Chondrocyte (in vitro differentiated cells): ENCODE results near the gene TADA2A. TPM values are rescaled to one million over a fixed set of nuclear protein-coding genes. Genes with fewer than 3 reads are reported as not detected.

Source experiments
- DNase-seq: peaks from one replicate; pipeline ENCODE4 v3.0.0; 2021; ENCODE audit warnings: mixed read lengths, low spot score
- H3K27ac Mint-ChIP-seq: one replicate; pipeline ENCODE4 v1.8.0; 2021; ENCODE audit warnings: mild to moderate bottlenecking, moderate library complexity, mixed read lengths; ENCODE audit not compliant: unreplicated experiment
- H3K27me3 Mint-ChIP-seq: 2 replicates; pipeline ENCODE4 v1.8.0; 2021; ENCODE audit warnings: low read depth, mixed read lengths
- H3K36me3 Mint-ChIP-seq: 2 replicates; pipeline ENCODE4 v1.8.0; 2021; ENCODE audit warnings: low read depth, mixed read lengths
- H3K4me1 Mint-ChIP-seq: 2 replicates; pipeline ENCODE4 v1.8.0; 2021; ENCODE audit warnings: low read depth, mild to moderate bottlenecking, mixed read lengths
- H3K4me3 Mint-ChIP-seq: one replicate; pipeline ENCODE4 v1.8.0; 2021; ENCODE audit warnings: mild to moderate bottlenecking, moderate library complexity, mixed read lengths; ENCODE audit not compliant: unreplicated experiment
- H3K9me3 Mint-ChIP-seq: 2 replicates; pipeline ENCODE4 v1.8.0; 2021; ENCODE audit warnings: low read depth, mixed read lengths
- total RNA-seq: library from RNA; stranded (reverse); gene quantifications from 3 replicates; pipeline ENCODE4 v1.2.1, GENCODE V29; 2021
- TF ChIP-seq, protein P1 (sequence below): fragments of 200-600 bp; sonication (generic); IDR thresholded peaks from 2 replicates; pipeline ENCODE4 v1.5.0; 2021; ENCODE audit warnings: antibody characterized with exemption, mild to moderate bottlenecking, moderate library complexity

The TADA2A gene
- total RNA-seq, 1 donor from 2014 or later = 15.1 TPM

DNA sequence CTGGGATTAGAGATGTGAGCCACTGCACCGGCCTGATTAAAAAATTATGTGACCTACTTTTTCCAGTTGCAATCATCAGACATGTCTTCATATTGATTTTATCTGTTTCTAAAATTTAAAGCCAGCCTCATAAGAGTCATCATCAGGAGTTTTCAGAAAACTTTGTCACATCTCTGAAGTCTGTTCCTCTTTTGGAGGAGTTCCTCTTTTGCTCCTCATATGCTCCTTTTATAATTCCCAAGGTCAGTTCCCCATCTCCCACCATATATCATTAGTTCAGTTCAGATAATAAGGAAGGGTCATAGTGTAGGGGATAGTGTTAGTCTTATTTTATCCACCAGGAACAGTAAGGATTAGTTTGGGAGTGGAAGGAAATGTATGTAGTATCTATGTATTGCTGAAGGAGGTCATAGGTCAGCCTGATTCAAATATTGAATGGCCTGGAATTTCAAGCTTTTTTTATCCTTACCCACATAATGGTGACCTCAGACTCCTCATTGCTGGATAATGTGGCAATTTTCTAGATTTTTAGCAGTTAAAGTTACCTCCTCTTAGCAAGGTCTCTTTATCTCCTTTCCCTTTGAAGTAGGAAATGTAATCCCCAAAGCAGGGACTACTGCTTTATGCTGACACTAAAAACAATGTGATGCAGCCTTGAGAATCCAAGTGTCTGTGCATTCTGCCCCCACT is 69.2 kb downstream of the TADA2A start:
- no peaks in the 10 kb centered on the region for H3K9me3 Mint-ChIP-seq
- H3K27ac Mint-ChIP-seq = peak overlapping the region; percentile 80
- TF ChIP-seq, protein P1, sequence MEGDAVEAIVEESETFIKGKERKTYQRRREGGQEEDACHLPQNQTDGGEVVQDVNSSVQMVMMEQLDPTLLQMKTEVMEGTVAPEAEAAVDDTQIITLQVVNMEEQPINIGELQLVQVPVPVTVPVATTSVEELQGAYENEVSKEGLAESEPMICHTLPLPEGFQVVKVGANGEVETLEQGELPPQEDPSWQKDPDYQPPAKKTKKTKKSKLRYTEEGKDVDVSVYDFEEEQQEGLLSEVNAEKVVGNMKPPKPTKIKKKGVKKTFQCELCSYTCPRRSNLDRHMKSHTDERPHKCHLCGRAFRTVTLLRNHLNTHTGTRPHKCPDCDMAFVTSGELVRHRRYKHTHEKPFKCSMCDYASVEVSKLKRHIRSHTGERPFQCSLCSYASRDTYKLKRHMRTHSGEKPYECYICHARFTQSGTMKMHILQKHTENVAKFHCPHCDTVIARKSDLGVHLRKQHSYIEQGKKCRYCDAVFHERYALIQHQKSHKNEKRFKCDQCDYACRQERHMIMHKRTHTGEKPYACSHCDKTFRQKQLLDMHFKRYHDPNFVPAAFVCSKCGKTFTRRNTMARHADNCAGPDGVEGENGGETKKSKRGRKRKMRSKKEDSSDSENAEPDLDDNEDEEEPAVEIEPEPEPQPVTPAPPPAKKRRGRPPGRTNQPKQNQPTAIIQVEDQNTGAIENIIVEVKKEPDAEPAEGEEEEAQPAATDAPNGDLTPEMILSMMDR = no peak
- peaks cover 19% of the 10 kb centered on the region for H3K4me1 Mint-ChIP-seq
- H3K27me3 Mint-ChIP-seq = no peaks in the 10 kb centered on the region
- H3K36me3 Mint-ChIP-seq = peaks cover 46% of the 10 kb centered on the region
- H3K4me3 Mint-ChIP-seq = no peak overlapping the region
- no peak for DNase-seq

- H3K9me3 Mint-ChIP-seq = no peaks in the 10 kb centered on the region
- peaks cover 42% of the 10 kb centered on the region for H3K36me3 Mint-ChIP-seq
- peaks cover 19% of the 10 kb centered on the region for H3K4me1 Mint-ChIP-seq
- peak overlapping the region; percentile 80 for H3K27ac Mint-ChIP-seq
- no peak for DNase-seq
- TF ChIP-seq, protein P1 = no peak
- no peak overlapping the region for H3K4me3 Mint-ChIP-seq
- H3K27me3 Mint-ChIP-seq = no peaks in the 10 kb centered on the region
Measured at GRCh38 chr17:37476431-37477120, 69.9 kb downstream of the TADA2A start.

GRCh38 chr17:37478187-37478586 is 71.5 kb downstream of the TADA2A start:
- Mint-ChIP-seq H3K36me3 (peaks cover 37% of the 10 kb centered on the region), H3K4me3 (no peak overlapping the region), H3K9me3 (no peaks in the 10 kb centered on the region), H3K27me3 (no peaks in the 10 kb centered on the region), H3K27ac (peak overlapping the region; percentile 45), H3K4me1 (peaks cover 25% of the 10 kb centered on the region)
- no peak for DNase-seq
- TF ChIP-seq, protein P1 = no peak

- peaks cover 30% of the 10 kb centered on the region for H3K36me3 Mint-ChIP-seq
- H3K4me3 Mint-ChIP-seq = no peak overlapping the region
- no peak overlapping the region for H3K27ac Mint-ChIP-seq
- no peaks in the 10 kb centered on the region for H3K27me3 Mint-ChIP-seq
- no peak for DNase-seq
- H3K9me3 Mint-ChIP-seq = no peaks in the 10 kb centered on the region
- peaks cover 33% of the 10 kb centered on the region for H3K4me1 Mint-ChIP-seq
- TF ChIP-seq, protein P1 = no peak
Measured at GRCh38 chr17:37479025-37479424, 72.3 kb downstream of the TADA2A start.

DNA sequence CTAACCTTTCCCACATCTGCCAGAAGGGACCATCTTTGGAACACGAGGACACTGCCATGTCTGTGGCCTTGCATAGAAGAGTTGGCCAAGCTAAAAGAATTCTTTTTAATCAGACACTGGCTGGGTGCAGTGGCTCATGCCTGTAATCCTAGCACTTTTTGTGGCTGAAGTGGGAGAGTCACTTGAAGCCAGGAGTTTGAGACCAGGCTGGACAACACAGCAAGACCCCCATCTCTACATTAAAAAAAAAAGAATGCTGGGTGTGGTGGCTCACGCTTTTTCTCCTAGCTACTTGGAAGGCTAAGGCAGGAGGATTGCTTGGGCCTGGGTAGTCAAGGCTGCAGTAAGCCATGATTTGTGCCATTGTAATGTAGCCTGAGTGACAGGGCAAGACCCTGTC is 73.7 kb downstream of the TADA2A start:
- TF ChIP-seq, protein P1 = no peak
- Mint-ChIP-seq H3K36me3 (peaks cover 27% of the 10 kb centered on the region), H3K4me1 (peaks cover 33% of the 10 kb centered on the region), H3K4me3 (no peak overlapping the region), H3K27ac (no peak overlapping the region), H3K27me3 (no peaks in the 10 kb centered on the region), H3K9me3 (no peaks in the 10 kb centered on the region)
- no peak for DNase-seq
